ENCODE data around the gene HDAC4. TPM values are rescaled to one million over a fixed set of nuclear protein-coding genes. Genes with fewer than 3 reads are reported as not detected.

The HDAC4 gene
- total RNA-seq, 1 donor = 28.3 TPM

DNA sequence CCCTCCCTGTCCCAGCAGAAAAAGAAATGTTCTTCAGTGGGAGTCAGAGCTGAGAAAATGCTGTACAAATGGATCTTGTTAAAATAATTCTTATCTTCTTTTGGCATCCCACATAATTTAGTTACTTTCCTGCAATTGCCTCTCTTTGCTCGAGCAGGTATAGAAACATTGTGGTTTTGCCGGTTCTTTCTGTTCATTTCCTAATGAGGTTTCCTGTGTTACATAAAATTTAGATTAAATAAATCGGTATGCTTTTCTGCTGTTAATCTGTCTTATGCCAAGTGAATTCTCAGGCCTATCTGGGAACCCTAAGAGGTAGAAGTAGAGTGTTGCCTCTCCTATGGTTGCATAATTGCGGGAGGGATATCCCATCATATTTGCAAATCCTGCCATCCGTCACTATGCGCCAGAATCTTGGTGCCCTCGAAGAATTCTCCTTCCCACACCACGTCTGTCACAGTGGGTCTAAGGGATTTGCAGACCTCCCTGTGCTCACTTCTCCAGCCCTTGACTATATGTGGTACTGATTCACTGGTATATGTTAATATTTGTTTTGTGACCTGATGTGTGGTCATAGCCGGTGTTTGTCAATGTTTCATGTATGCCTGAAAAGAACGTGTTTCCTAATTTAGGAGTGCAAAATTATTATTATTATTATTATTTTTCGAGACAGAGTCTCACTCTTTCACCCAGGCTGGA lies 12.2 kb upstream of the HDAC4 start:
- no peak overlapping the region for H3K4me3 ChIP-seq (ENCODE audit: low read depth, low read length)
- no peak for DNase-seq (ENCODE audit: low read depth)
- TF ChIP-seq, protein P1, sequence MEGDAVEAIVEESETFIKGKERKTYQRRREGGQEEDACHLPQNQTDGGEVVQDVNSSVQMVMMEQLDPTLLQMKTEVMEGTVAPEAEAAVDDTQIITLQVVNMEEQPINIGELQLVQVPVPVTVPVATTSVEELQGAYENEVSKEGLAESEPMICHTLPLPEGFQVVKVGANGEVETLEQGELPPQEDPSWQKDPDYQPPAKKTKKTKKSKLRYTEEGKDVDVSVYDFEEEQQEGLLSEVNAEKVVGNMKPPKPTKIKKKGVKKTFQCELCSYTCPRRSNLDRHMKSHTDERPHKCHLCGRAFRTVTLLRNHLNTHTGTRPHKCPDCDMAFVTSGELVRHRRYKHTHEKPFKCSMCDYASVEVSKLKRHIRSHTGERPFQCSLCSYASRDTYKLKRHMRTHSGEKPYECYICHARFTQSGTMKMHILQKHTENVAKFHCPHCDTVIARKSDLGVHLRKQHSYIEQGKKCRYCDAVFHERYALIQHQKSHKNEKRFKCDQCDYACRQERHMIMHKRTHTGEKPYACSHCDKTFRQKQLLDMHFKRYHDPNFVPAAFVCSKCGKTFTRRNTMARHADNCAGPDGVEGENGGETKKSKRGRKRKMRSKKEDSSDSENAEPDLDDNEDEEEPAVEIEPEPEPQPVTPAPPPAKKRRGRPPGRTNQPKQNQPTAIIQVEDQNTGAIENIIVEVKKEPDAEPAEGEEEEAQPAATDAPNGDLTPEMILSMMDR (IDR thresholded peaks at IDR 0.05; ENCODE audit: insufficient read depth, low read length) = no peak

- H3K4me3 ChIP-seq (ENCODE audit: low read depth, low read length) = no peak overlapping the region
- TF ChIP-seq, protein P1 (IDR thresholded peaks at IDR 0.05; ENCODE audit: insufficient read depth, low read length) = no peak
- no peak for DNase-seq (ENCODE audit: low read depth)
Observed at GRCh38 chr2:239411549-239412319, 10.9 kb upstream of the HDAC4 start.

DNA sequence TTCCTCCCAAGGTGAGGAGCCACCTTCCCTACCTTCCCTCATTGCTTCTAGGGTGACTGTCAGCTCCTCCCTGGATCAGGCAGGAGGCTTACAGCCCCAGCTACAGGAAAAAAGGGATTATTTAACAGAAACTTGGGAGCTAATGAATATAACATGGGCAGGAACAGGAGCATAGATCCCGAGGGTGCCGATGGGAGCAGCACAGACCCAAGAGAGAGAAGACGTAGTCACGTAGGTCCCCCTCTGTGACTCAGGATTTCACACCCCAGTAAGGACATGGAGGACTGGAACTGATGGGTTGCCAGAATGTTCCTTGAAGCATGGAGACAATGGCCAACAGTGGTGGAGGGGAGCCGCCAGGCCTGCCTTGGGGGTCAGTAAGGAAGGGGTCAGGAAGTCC lies 10.3 kb upstream of the HDAC4 start:
- no peak for DNase-seq (ENCODE audit: low read depth)
- TF ChIP-seq, protein P1 (IDR thresholded peaks at IDR 0.05; ENCODE audit: insufficient read depth, low read length) = no peak

GRCh38 chr2:239409976-239410375 lies 9.2 kb upstream of the HDAC4 start:
- no peak for DNase-seq (ENCODE audit: low read depth)
- TF ChIP-seq, protein P1 (IDR thresholded peaks at IDR 0.05; ENCODE audit: insufficient read depth, low read length) = no peak
- no peak overlapping the region for H3K4me3 ChIP-seq (ENCODE audit: low read depth, low read length)

More for the DNA sequence above, 10.3 kb upstream of the HDAC4 start:
- H3K4me3 ChIP-seq (ENCODE audit: low read depth, low read length) = no peak overlapping the region

- no peak overlapping the region for H3K4me3 ChIP-seq (ENCODE audit: low read depth, low read length)
- DNase-seq (ENCODE audit: low read depth) = no peak
- TF ChIP-seq, protein P1 (IDR thresholded peaks at IDR 0.05; ENCODE audit: insufficient read depth, low read length) = no peak
Observed at GRCh38 chr2:239407112-239407511, 6.3 kb upstream of the HDAC4 start.

- TF ChIP-seq, protein P1 (IDR thresholded peaks at IDR 0.05; ENCODE audit: insufficient read depth, low read length) = no peak
- DNase-seq (ENCODE audit: low read depth) = no peak
- no peak overlapping the region for H3K4me3 ChIP-seq (ENCODE audit: low read depth, low read length)
Observed at GRCh38 chr2:239406316-239406995, 5.6 kb upstream of the HDAC4 start.

Data from fibroblast of the aortic adventitia (primary cell).